ENCODE data around the gene DIDO1.

GRCh38 chr20:62893700-62894099, 32.6 kb downstream of the DIDO1 start:
- TF ChIP-seq EZH2 (optimal IDR thresholded peaks at IDR 0.05; ENCODE audit: low read depth, low read length): no peak
- TF ChIP-seq CTCF (IDR thresholded peaks at IDR 0.05; ENCODE audit: low read length): no peak
- TF ChIP-seq EZH2phosphoT487 (IDR thresholded peaks at IDR 0.05; ENCODE audit: low read length): no peak
